Activated T-cell treated with anti-CD3 and anti-CD28 coated beads for 48 hours (primary cell): ENCODE results near the gene RP9.

Experiments used
- DNase-seq: peaks from one replicate; pipeline ENCODE4 v3.0.0-alpha.2; 2020; ENCODE audit warnings: low read depth

The RP9 gene

DNA sequence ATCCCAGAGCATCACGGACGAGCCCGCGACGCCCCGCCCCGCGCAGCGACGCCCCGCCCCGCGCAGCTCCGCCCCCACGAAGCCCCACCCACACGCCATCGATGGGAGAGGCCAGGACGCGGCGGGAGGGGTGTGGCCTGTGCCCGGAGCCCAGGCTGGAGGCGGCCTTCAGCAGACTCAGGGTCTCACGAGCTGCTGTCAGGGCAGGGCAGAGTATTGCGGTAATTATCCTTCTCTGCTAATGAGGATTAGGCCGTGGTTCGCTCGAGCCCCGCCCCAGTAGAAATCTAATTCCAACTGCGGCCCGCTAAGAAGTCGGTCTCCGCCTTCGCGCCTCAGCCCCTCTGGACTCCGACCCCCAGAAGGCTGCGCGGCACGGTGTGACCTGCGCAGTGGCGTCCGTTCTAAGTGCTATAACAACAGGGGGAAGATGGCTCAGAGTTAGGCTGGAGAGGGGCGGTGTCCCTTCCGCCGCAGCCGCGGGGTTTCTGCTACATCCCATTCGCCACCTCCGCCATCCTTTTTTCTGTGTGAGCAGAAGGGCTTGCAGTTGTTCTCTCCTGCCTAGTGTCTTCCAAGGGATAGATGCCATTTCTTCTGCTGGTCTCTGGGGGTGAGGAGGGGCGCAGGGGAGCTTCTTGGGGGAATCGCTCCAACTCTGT is 46.3 kb downstream of the RP9 start:
- DNase-seq: peak; percentile 91

DNA sequence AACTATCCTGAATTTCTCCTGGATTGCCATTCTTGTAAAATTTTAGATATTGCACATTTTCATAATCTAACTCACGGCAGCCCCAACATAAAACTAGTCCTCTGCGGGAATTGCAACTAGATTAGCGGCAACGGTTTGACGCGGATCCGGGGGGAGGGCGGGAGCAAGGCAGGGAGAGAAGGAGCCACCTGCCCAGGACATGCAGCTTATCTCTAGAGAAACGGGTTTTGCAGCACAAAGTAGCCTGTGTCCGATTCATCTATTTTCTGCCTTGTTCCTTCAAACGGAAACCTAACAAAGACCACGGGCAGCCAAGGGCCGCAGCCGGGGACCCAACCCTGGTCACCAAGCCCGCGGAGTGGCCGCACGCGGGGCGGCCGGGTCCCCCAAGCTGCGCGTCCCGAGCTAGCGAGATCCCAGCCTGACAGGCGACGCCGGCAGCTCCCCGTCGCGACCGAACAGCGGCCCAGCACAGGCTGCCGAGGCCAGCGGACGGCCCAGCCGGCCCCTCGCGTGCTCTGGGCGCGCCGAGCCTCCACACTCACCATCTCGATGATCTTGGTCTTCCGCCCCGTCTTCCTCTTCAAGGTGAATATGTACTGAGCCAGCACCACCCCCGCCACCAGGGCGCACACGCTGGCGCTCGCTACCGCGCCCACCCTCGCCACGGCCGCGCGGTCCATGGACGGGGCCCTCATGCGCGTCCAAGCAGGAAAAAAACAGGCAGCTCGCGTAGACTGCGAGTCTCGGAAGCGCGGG is 47.0 kb downstream of the RP9 start, which contains the start of gene NT5C3A:
TSS of gene NT5C3A (minus strand) at position 754 of the 759 bp plus-strand sequence. CDS start at position 683, 71 bp downstream.
- no peak for DNase-seq

DNA sequence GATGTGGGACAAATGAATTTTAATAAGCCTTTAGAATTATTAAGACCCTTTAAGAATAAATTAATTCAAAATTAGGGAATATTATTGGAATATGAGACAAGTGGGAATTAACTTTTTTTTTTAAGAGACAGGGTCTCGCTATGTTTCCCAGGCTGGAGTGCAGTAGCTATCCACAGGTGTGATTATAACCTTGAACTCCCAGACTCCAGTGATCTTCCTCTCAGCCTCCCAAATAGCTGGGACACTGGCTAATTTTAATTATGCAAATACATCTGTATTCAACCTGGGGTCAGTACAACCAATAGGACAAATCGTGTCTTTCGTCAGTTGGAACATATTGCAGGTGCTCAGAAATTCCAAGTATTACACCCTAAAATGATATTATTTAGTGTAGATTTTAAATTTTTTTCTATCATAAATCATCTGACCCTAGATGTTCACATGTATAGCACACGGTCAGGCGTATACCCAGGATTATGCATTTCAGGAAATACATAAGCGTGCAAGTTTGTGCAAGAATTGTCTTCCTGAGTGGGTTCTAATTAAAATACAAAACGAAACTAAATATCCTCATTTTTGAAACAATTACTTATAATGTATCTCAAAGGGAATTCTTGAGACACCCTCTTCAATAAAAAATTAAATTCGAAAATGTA is 47.8 kb downstream of the RP9 start:
- no peak for DNase-seq

DNA sequence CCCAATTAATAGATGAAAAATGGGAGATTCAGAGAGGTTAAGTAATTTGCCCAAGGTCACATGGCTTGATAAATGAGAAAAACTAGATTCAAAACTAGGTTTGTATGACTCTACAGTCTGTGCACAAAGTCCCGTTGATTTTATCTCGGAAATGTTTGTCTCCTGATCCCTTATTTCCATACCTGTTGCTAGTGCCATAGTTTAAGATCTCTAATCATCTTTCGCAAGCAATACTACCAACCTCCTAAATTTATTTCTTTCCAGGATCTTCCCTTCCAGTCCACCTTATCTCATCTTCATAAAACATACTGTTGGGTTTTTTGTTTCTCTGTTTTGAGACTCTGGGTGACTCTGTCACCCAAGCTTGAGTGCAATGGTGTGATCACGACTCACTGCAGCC is 49.6 kb downstream of the RP9 start:
- DNase-seq: no peak

DNA sequence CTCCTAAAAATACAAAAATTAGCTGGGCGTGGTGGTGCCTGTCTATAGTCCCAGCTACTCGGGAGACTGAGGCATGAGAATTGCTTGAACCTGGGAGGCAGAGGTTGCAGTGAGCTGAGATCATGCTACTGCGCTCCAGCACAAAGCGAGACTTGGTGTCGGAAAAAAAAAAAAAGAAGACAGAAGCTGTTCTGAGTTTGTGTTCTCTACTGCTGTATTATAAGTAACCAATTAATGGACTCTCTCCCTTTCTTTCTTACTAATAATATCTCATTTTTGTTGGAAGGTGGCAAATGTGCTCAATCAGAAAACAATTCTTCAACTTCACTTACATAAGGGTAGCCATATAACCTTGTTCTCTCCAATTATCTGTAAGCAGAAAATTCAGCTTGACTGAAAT is 54.0 kb downstream of the RP9 start:
- DNase-seq: no peak

DNA sequence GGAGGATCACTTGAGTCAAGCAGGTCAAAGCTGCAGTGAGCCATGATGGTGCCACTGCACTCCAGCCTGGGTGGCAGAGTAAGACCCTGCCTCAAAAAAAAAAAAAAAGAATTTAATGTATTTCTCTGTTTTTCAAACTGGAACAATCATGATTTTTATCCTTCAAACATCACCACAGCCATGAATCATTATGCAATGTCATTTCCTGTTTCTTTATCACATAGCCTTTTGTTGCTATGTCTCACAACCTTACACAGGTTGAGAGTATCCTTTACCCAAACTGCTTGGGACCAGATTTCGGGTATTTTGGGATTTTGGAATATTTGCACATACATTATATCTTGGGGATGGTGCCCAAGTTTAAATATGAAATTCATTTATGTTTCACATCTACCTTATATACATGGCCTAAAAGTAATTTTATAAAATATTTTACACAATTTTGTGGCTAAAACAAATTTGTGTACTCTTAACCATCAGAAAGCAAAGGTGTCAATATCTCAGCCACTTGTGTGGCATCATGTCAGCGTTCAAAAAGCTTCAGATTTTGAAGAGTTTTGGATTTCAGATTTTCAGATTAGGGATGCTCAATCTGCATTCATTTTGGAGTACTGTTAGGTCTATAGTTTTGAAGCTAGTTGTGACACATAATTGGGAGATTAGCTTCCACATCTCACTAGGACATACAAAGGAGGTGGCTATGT is 54.8 kb downstream of the RP9 start:
- DNase-seq: no peak

DNA sequence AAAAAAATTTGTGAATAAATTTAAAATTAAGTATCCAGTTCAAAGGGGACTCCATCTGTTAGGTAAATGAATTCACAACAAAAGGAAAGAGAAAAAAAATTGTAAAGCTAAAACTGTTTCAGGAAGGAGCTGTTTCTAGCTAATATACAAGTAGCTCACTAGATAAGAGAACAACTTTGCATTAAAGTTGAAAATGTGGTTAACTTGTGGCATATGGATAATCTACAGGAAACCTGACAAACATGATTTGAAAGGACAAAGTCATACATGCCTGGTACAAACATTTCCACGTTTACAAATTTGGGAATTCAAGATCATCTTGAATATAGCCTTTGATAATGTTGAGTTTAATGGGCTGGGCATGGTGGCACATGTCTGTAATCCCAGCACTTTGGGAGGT is 55.5 kb downstream of the RP9 start:
- DNase-seq: no peak

DNA sequence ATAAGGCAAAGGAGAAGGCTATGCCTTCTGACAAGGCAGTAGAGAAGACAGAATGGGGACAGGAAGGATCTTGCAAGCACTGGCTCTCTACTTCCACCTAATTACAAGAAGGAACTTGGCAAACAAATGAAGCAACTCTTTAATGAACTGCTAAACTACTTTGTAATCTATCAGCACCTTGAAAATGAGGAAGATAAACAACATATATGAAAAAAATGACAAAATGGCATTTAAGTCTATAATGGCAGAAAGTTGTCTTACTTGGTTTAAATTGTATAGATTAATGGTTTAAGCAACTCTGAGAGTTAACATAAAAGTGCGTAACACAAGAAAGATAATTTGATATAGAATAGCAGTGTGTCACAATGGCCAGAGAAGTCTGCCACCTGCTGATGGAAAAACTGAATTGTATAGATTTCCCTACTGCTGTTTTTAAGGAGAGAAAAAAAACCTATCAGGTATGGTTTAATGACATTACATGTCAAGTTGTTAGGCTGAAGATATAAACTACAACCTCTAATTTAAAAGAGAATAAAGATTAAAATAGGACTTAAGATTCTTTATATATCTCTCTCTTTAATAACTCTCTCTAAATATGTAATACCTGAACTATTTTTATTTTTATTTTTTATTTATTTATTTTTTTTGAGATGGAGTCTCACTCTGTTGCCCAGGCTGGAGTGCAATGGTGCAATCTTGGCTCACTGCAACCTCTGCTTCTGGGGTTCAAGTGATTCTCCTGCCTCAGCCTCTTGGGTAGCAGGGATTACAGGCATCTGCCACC is 58.5 kb downstream of the RP9 start:
- DNase-seq: no peak

DNA sequence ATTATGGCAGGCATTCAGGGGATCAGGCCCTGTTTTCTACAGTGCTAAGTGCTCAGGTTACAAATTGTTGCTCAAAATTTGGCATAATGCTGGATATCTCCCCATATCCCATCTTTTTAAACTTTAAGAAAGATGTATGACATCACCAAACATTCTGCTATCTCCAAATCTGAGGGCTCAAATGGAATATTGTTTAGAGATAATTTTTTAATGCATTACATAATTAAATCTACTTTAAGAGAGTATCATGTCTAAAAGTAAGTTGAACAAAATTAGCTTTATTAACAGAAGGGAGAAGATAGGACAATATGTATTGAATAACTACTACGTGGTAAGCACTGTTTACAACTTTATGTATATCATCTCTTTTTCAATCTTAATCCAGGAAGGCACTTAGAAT is 60.5 kb downstream of the RP9 start:
- no peak for DNase-seq

DNA sequence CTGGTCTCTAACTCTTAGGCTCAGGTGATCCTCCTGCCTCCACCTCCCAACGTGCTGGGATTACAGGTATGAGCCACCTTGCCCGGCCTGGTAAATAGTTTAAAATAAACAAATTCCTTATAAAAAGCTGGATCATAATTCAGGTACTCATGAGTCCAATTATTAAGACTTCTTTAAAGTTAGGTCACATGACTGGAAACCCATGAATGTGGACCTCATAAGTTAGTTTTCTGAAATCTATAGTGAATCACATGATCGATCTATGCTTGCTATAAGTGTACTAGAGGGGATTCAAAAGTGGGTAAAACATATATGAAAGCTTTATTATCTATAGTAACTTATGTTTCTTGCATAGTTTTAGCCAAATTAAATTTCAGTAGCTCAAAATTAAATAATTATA is 60.9 kb downstream of the RP9 start:
- no peak for DNase-seq

DNA sequence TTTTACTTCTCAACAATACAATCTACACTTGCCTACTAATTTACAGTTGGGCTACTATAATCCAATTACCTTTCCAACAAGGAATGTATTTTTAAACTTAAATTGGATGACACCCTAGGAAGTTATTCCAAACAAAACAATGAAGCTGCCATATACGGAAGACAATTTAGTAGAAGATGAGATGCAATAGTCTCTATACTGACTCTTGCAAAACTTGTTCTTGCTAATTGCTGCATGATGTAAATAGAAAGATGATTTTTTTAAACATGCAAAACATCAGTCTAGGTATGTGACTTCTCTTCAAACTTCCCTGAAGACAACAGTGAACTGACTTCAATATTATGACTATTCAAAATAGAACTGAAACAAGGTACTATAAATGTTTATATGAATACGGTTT is 64.2 kb downstream of the RP9 start:
- DNase-seq: no peak
